MM.1S (cell line): Measurements from ENCODE around the gene POU2F2.

Experiments used
- CTCF ChIP-seq: fragments of 300-600 bp; sonication (generic); IDR thresholded peaks from 2 replicates; pipeline ENCODE4 v1.5.1; 2016; ENCODE audit warnings: antibody characterized with exemption, low read length, mixed read lengths
- EZH2 ChIP-seq: fragments of 300-600 bp; sonication (generic); optimal IDR thresholded peaks from 2 replicates; pipeline ENCODE3; 2017; ENCODE audit warnings: low read depth, mild to moderate bottlenecking, antibody characterized with exemption, low read length, mixed read lengths
- EZH2phosphoT487 ChIP-seq: fragments of 300-600 bp; sonication (generic); IDR thresholded peaks from 2 replicates; pipeline ENCODE4 v1.6.1; 2018; ENCODE audit warnings: antibody characterized with exemption, low read length

GRCh38 chr19:42059196-42059595, 73.0 kb downstream of the POU2F2 start:
- no peak for TF ChIP-seq CTCF
- no peak for TF ChIP-seq EZH2
- TF ChIP-seq EZH2phosphoT487, result no peak
